IMR-90 (cell line): ENCODE data around the gene NDNF.
A peak's percentile ranks its signal among the peaks of the same experiment; 100 is the strongest.

Source experiments
- CEBPB ChIP-seq: IDR thresholded peaks from 2 replicates; pipeline ENCODE4 v1.6.1; 2012; ENCODE audit warnings: low read depth, low read length, improper control_type of control experiment
- CTCF ChIP-seq: conservative IDR thresholded peaks from 2 replicates; pipeline ENCODE4 v1.5.1; 2012; ENCODE audit warnings: mild to moderate bottlenecking, low read depth, low read length, improper control_type of control experiment
- MAFK ChIP-seq: IDR thresholded peaks from 2 replicates; pipeline ENCODE4 v1.6.1; 2012; ENCODE audit warnings: low read depth, low read length, improper control_type of control experiment
- MAZ ChIP-seq: IDR thresholded peaks from 2 replicates; pipeline ENCODE4 v1.6.1; 2012; ENCODE audit warnings: low read depth, mild to moderate bottlenecking, low read length, improper control_type of control experiment, moderate library complexity, borderline replicate concordance
- POLR2A ChIP-seq: IDR thresholded peaks from 2 replicates; pipeline ENCODE4 v1.6.1; 2012; ENCODE audit warnings: mild to moderate bottlenecking, low read depth, low read length
- RCOR1 ChIP-seq: IDR thresholded peaks from 2 replicates; pipeline ENCODE4 v1.6.1; 2012; ENCODE audit warnings: mild to moderate bottlenecking, low read length, improper control_type of control experiment; ENCODE audit not compliant: insufficient replicate concordance
- SMC3 ChIP-seq: fragments of 150-350 bp; IDR thresholded peaks from 2 replicates; pipeline ENCODE4 v1.6.1; 2016; ENCODE audit warnings: low read depth, mild to moderate bottlenecking, antibody characterized with exemption, low read length, moderate library complexity
- USF2 ChIP-seq: fragments of 150-350 bp; IDR thresholded peaks from 2 replicates; pipeline ENCODE4 v1.6.1; 2017; ENCODE audit warnings: mild to moderate bottlenecking, antibody characterized with exemption, low read length, low read depth

DNA sequence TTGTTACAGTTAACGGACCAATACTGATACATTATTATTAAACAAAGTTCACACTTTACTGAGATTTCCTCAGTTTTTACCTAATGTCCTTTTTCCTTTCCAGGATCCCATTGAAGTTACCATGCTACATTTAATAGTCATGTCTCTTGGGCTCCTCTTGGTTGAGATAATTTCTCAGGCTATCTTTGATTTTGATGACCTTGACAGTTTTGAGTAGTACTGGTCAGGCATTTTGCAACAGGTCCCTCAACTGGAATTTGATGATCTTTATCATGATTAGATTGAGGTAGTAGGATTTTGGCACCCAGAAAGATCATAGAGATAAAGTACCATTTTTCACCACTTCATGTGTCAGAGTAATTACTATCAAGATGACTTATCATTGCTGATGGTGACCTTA lies 53.8 kb downstream of the NDNF start:
- TF ChIP-seq CTCF (no peak), USF2 (no peak), CEBPB (no peak), MAFK (peak; percentile 69), MAZ (no peak), POLR2A (no peak), SMC3 (no peak), RCOR1 (no peak)
